Tibial nerve (tissue), 4 donors: ENCODE results near the gene G3BP2.

Experiments used
- CTCF ChIP-seq, 5 experiments: fragments of 200-600 bp in 3 of 5; fragments of 450-650 bp in 2 of 5; sonication (generic) in 3 of 5; IDR thresholded peaks; one replicate each; pipeline ENCODE4 v1.5.1; 2016 to 2019; ENCODE audit warnings: antibody characterized with exemption in 5 of 5, mild to moderate bottlenecking in 3 of 5, moderate library complexity in 2 of 5
- EP300 ChIP-seq, 2 donors: sonication (generic); formaldehyde crosslinking; IDR thresholded peaks; one replicate each; pipeline ENCODE4 v1.6.1; 2017; ENCODE audit warnings: antibody characterized with exemption in 2 of 2, mild to moderate bottlenecking in 1 of 2
- POLR2A ChIP-seq, 2 donors: fragments of 450-650 bp; IDR thresholded peaks; one replicate each; pipeline ENCODE4 v1.6.1; 2017; ENCODE audit warnings: antibody characterized with exemption in 2 of 2, mild to moderate bottlenecking in 2 of 2, moderate library complexity in 2 of 2

GRCh38 chr4:75596061-75596460, 77.2 kb downstream of the G3BP2 start:
- TF ChIP-seq CTCF (IDR thresholded peaks at IDR 0.05), result no peak
- no peak for TF ChIP-seq EP300 (IDR thresholded peaks at IDR 0.05)
- TF ChIP-seq POLR2A (IDR thresholded peaks at IDR 0.05), result no peak
